ENCODE data around the gene CEP295NL. TPM values are rescaled to one million over a fixed set of nuclear protein-coding genes. Genes with fewer than 3 reads are reported as not detected.
"Not testable (repeated sequence)": the region's sequence is repeated elsewhere in the genome, so short reads cannot be mapped to it uniquely, and the experiment has no call there.

Gene CEP295NL
- total and polyA plus RNA-seq, 9 donors, result 0.08 to 1.4 (median 0.40) TPM

- Histone ChIP-seq H3K27me3 (ENCODE audit: control insufficient read depth, insufficient read depth, low read length) (no peaks in the 10 kb centered on the region), H3K4me3 (ENCODE audit: low read length) (peak overlapping the region; percentile 9), H3K4me1 (ENCODE audit: control insufficient read depth, insufficient read depth, low read length) (peaks cover 86% of the 10 kb centered on the region), H3K27ac (ENCODE audit: low read length) (peak overlapping the region; percentile 98), H3K36me3 (ENCODE audit: control insufficient read depth, insufficient read depth, low read length) (peaks cover 3% of the 10 kb centered on the region), H3K9me3 (replicated peaks; ENCODE audit: control insufficient read depth, low read depth, low read length) (no peaks in the 10 kb centered on the region)
- DNase-seq, result peak; percentile 97
- 6% methylated on average over 18 of the region's 28 CpGs for WGBS (ENCODE audit: insufficient coverage)
These were observed 23.3 kb downstream of the CEP295NL start for GRCh38 chr17:78879635-78880186.

- H3K4me3 ChIP-seq (ENCODE audit: low read length), result no peak overlapping the region
- H3K4me1 ChIP-seq (ENCODE audit: control insufficient read depth, insufficient read depth, low read length), result peaks cover 84% of the 10 kb centered on the region
- 43% methylated on average over 9 of the region's 14 CpGs for WGBS (ENCODE audit: insufficient coverage)
- H3K9me3 ChIP-seq (replicated peaks; ENCODE audit: control insufficient read depth, low read depth, low read length), result no peaks in the 10 kb centered on the region
- H3K27ac ChIP-seq (ENCODE audit: low read length), result peak overlapping the region; percentile 98
- H3K27me3 ChIP-seq (ENCODE audit: control insufficient read depth, insufficient read depth, low read length), result no peaks in the 10 kb centered on the region
- H3K36me3 ChIP-seq (ENCODE audit: control insufficient read depth, insufficient read depth, low read length), result peaks cover 3% of the 10 kb centered on the region
- peak; percentile 62 for DNase-seq
These were observed 24.0 kb downstream of the CEP295NL start for GRCh38 chr17:78878871-78879527.

GRCh38 chr17:78878261-78878660 lies 24.7 kb downstream of the CEP295NL start:
- no peaks in the 10 kb centered on the region for H3K27me3 ChIP-seq (ENCODE audit: control insufficient read depth, insufficient read depth, low read length)
- H3K9me3 ChIP-seq (replicated peaks; ENCODE audit: control insufficient read depth, low read depth, low read length), result no peaks in the 10 kb centered on the region
- H3K27ac ChIP-seq (ENCODE audit: low read length), result peak overlapping the region; percentile 98
- H3K4me3 ChIP-seq (ENCODE audit: low read length), result no peak overlapping the region
- H3K36me3 ChIP-seq (ENCODE audit: control insufficient read depth, insufficient read depth, low read length), result peaks cover 3% of the 10 kb centered on the region
- no peak for DNase-seq
- peaks cover 84% of the 10 kb centered on the region for H3K4me1 ChIP-seq (ENCODE audit: control insufficient read depth, insufficient read depth, low read length)
- WGBS (ENCODE audit: insufficient coverage), result 81% methylated on average over 10 of the region's 15 CpGs

- H3K27ac ChIP-seq (ENCODE audit: low read length); DNase-seq; H3K9me3 ChIP-seq (replicated peaks; ENCODE audit: control insufficient read depth, low read depth, low read length); H3K4me3 ChIP-seq (ENCODE audit: low read length); H3K27me3 ChIP-seq (ENCODE audit: control insufficient read depth, insufficient read depth, low read length): not testable (repeated sequence)
- H3K36me3 ChIP-seq (ENCODE audit: control insufficient read depth, insufficient read depth, low read length), result peaks cover 13% of the 10 kb centered on the region
- H3K4me1 ChIP-seq (ENCODE audit: control insufficient read depth, insufficient read depth, low read length), result peaks cover 77% of the 10 kb centered on the region
- 82% methylated on average over 3 of the region's 8 CpGs for WGBS (ENCODE audit: insufficient coverage)
These were observed 26.0 kb downstream of the CEP295NL start for GRCh38 chr17:78876954-78877517.

GRCh38 chr17:78876094-78876597 lies 26.9 kb downstream of the CEP295NL start:
- H3K27ac ChIP-seq (ENCODE audit: low read length), result peak overlapping the region; percentile 35
- WGBS (ENCODE audit: insufficient coverage), result 46% methylated on average over 7 of the region's 7 CpGs

GRCh38 chr17:78875363-78876093 lies 27.5 kb downstream of the CEP295NL start:
- WGBS (ENCODE audit: insufficient coverage), result 52% methylated on average over 9 of the region's 9 CpGs
- no peaks in the 10 kb centered on the region for H3K9me3 ChIP-seq (replicated peaks; ENCODE audit: control insufficient read depth, low read depth, low read length)
- no peak overlapping the region for H3K4me3 ChIP-seq (ENCODE audit: low read length)
- no peaks in the 10 kb centered on the region for H3K27me3 ChIP-seq (ENCODE audit: control insufficient read depth, insufficient read depth, low read length)
- H3K27ac ChIP-seq (ENCODE audit: low read length), result peak overlapping the region; percentile 35
- H3K36me3 ChIP-seq (ENCODE audit: control insufficient read depth, insufficient read depth, low read length), result peaks cover 21% of the 10 kb centered on the region
- no peak for DNase-seq
- peaks cover 62% of the 10 kb centered on the region for H3K4me1 ChIP-seq (ENCODE audit: control insufficient read depth, insufficient read depth, low read length)

More at GRCh38 chr17:78876094-78876597, 26.9 kb downstream of the CEP295NL start:
- Histone ChIP-seq H3K9me3 (replicated peaks; ENCODE audit: control insufficient read depth, low read depth, low read length) (no peaks in the 10 kb centered on the region), H3K36me3 (ENCODE audit: control insufficient read depth, insufficient read depth, low read length) (peaks cover 16% of the 10 kb centered on the region), H3K4me3 (ENCODE audit: low read length) (no peak overlapping the region), H3K27me3 (ENCODE audit: control insufficient read depth, insufficient read depth, low read length) (no peaks in the 10 kb centered on the region), H3K4me1 (ENCODE audit: control insufficient read depth, insufficient read depth, low read length) (peaks cover 68% of the 10 kb centered on the region)
- no peak for DNase-seq

GRCh38 chr17:78873519-78874340 lies 29.3 kb downstream of the CEP295NL start:
- Histone ChIP-seq H3K27ac (ENCODE audit: low read length) (peak overlapping the region; percentile 69), H3K4me3 (ENCODE audit: low read length) (no peak overlapping the region), H3K9me3 (replicated peaks; ENCODE audit: control insufficient read depth, low read depth, low read length) (no peaks in the 10 kb centered on the region), H3K27me3 (ENCODE audit: control insufficient read depth, insufficient read depth, low read length) (no peaks in the 10 kb centered on the region), H3K4me1 (ENCODE audit: control insufficient read depth, insufficient read depth, low read length) (peaks cover 44% of the 10 kb centered on the region), H3K36me3 (ENCODE audit: control insufficient read depth, insufficient read depth, low read length) (peaks cover 36% of the 10 kb centered on the region)
- DNase-seq, result peak; percentile 83
- 33% methylated on average over 7 of the region's 21 CpGs for WGBS (ENCODE audit: insufficient coverage)

GRCh38 chr17:78872486-78872885 lies 30.5 kb downstream of the CEP295NL start:
- peaks cover 38% of the 10 kb centered on the region for H3K4me1 ChIP-seq (ENCODE audit: control insufficient read depth, insufficient read depth, low read length)
- no peak for DNase-seq
- 94% methylated on average over 4 of the region's 6 CpGs for WGBS (ENCODE audit: insufficient coverage)
- no peak overlapping the region for H3K27ac ChIP-seq (ENCODE audit: low read length)
- H3K9me3 ChIP-seq (replicated peaks; ENCODE audit: control insufficient read depth, low read depth, low read length), result no peaks in the 10 kb centered on the region
- H3K27me3 ChIP-seq (ENCODE audit: control insufficient read depth, insufficient read depth, low read length), result no peaks in the 10 kb centered on the region
- H3K4me3 ChIP-seq (ENCODE audit: low read length), result no peak overlapping the region
- peaks cover 48% of the 10 kb centered on the region for H3K36me3 ChIP-seq (ENCODE audit: control insufficient read depth, insufficient read depth, low read length)

GRCh38 chr17:78870621-78871020 lies 32.4 kb downstream of the CEP295NL start:
- Histone ChIP-seq H3K4me1 (ENCODE audit: control insufficient read depth, insufficient read depth, low read length) (peaks cover 31% of the 10 kb centered on the region), H3K36me3 (ENCODE audit: control insufficient read depth, insufficient read depth, low read length) (peaks cover 50% of the 10 kb centered on the region), H3K27ac (ENCODE audit: low read length) (no peak overlapping the region), H3K27me3 (ENCODE audit: control insufficient read depth, insufficient read depth, low read length) (no peaks in the 10 kb centered on the region), H3K9me3 (replicated peaks; ENCODE audit: control insufficient read depth, low read depth, low read length) (no peaks in the 10 kb centered on the region), H3K4me3 (ENCODE audit: low read length) (no peak overlapping the region)
- no peak for DNase-seq
- 77% methylated on average over 11 of the region's 15 CpGs for WGBS (ENCODE audit: insufficient coverage)
